Inferior parietal cortex (tissue), 1 donor: ENCODE measurements around the gene MARCHF9.
A peak's percentile ranks its signal among the peaks of the same experiment; 100 is the strongest.

ENCODE experiments used
- DNase-seq: peaks from one replicate; pipeline ENCODE4 v3.0.0-alpha.2; 2016; ENCODE audit errors: extremely low spot score

Gene MARCHF9

GRCh38 chr12:57796996-57797395 is 42.1 kb downstream of the MARCHF9 start:
- DNase-seq = no peak

DNA sequence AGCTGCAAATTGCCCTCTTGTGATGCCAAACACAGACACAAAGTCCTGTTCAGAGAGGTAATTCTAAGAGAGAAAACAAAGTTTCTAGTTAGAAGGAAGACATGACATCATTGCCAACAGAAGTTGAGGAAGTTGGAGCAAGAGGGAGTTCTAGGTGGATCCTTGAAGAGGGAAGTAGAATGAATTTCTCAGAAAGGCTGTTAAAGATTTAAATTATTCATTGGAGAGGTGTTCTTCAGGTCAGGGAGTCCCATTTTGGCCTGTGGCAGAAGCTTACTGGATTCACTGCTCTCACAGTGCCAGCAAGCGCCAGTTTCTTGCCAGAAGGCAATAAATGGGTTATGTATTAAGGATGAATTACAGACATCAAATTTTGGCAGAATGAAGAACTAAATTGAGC is 43.0 kb downstream of the MARCHF9 start:
- DNase-seq = no peak

GRCh38 chr12:57800965-57801364 is 46.1 kb downstream of the MARCHF9 start:
- DNase-seq = no peak

- no peak for DNase-seq
Measured at GRCh38 chr12:57802607-57803006, 47.7 kb downstream of the MARCHF9 start.

GRCh38 chr12:57803319-57803893 is 48.5 kb downstream of the MARCHF9 start:
- DNase-seq = peak; percentile 44

DNA sequence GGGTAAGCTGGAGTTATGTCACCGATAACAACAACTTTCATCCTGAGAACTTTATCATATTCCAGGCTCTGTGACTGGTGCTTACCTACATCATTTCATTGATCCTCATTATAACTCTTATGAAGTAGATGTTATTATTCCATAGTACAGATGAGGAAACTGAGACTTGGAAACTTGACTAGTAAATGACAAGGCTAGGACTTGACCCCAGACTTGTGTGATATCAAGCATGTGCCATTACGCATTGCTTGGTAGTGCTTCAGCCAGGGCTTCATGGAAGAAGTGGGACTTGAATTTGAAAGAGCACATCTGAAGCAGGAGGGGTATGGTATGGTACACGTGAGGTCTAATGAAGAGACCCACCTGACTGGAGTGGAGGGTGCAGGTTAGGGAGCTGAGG is 51.8 kb downstream of the MARCHF9 start:
- no peak for DNase-seq

GRCh38 chr12:57807285-57807684 is 52.4 kb downstream of the MARCHF9 start:
- DNase-seq = no peak

DNA sequence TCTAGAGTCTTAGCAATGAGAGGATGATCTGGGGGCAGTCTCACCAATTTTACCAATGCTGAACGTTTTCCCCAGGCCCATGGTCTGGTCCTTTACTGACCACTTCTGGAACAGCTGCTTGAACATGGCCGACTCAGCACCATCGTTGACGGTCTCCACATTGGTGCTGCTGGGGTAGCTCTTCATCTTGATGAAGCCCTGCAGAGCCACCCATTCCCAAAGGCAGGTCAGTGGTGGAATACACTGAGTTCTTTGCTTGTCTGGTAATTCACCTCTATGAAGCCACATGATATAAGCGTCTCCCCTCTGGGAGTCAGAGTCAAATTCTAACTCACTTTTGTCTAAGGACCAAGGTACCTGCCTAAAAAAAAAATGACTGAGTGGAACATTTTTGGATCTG is 53.4 kb downstream of the MARCHF9 start:
- no peak for DNase-seq

- DNase-seq = no peak
Measured at GRCh38 chr12:57809425-57809824, 54.5 kb downstream of the MARCHF9 start.
